GM18867 (cell line): ENCODE data around the gene SEPHS2.

ENCODE experiments used
- ATAC-seq: cut with Tn5 transposase; IDR thresholded peaks from one replicate; pipeline ENCODE4 v1.9.1; 2021; ENCODE audit warnings: mild to moderate bottlenecking, moderate library complexity; ENCODE audit not compliant: unreplicated experiment

SEPHS2 gene

DNA sequence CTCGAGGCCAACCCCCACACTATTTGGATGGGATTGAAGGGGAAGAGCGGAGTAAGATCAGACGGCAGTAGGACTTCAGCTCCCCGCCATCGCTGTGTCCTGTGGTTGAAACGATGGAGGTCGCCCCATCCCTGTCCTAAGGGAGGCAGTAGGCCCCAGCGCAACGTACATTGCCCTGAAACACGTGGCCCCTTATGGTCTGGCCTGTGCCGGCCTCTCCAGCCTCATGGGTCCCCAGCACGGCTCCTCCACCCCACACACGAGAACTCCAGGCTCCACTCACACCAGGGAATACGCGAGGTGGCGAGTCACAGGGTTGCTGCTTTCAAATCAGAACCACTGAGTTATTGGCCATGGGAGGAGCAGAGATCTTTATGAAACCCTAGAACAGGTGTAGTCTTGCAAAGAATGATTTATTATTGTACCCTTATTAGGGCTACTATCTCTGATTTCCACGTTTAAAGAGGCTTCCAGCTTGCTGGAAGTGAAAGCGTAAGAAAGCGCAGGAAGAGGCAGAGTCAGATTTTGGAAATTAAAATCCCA, 15.2 kb downstream of the SEPHS2 start:
- no peak for ATAC-seq

DNA sequence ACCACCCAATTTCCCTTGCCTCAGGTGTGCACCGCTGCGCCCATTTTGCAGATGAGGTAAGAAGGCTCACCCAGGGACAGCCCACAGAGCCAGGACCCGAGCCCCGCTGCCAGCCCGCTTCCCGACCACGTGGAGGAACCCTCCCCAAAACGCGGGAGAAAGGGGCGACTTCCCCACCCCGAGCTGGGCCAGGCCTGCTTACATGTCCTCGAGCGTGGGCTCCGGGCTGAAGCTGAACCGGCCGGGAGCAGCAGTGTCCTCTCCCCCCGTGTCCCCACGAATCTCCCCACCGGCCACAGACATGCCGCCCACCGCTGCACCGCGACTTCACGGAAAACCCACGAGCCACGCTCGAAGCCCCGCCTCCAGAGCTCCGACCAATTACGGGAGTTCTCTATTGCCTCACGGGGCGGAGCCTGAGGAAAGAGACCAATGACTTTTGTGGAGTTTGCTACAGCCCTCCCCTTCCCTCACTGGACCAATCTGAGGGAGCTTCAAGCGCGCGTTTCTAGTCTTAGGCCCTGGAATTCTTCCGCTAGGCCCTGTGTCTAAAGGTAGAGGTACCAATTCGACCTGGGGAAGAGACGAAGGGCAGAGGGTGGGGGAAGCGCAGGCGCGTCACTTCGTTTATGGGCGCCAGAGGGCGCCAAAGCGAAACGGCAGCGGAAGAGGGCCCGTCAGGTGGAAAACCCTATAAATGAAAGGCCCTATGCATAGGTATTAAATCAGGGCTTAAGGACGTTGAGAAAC, 15.8 kb downstream of the SEPHS2 start, which contains the start of gene DCTPP1:
Gene DCTPP1 (minus strand): TSS at position 353 of the 750 bp plus-strand sequence. CDS start 50 bp downstream, at position 303.
- ATAC-seq, result peak; percentile 93

DNA sequence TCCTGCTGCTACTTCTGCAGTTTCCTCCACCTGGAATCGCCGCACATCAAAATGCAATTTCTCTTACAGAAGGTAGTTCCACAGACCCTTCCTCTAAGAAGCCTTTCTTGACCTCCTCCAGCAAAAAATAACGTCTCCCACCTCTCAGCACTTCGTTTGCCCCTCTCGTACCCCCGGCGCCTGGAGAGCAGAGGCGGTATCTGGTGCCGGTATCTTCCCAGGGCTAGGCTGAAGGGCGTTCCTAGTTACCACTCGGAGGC, 16.3 kb downstream of the SEPHS2 start:
- no peak for ATAC-seq

GRCh38 chr16:30428055-30428454, 17.6 kb downstream of the SEPHS2 start:
- ATAC-seq, result no peak

DNA sequence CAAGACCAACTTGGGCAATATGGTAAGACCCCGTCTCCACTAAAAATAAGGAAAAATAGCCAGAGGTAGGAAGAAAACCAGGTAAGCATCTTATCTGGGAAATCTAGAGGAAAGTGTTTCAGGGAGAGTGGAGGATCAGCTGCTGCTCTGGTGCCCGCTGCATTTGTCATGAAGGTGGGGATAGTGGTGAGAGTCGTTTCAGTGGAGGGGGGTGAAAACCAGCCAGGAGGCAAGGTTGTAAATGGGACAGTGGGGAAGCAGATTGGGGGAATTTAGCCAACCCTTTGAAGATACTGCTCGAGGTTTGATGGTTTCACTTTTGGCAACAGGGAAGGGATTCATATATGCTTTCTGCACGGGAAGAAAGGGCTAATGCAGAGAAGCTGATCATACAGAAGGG, 24.7 kb downstream of the SEPHS2 start:
- ATAC-seq, result no peak

- no peak for ATAC-seq
Measured at GRCh38 chr16:30418350-30419181, 27.1 kb downstream of the SEPHS2 start.

DNA sequence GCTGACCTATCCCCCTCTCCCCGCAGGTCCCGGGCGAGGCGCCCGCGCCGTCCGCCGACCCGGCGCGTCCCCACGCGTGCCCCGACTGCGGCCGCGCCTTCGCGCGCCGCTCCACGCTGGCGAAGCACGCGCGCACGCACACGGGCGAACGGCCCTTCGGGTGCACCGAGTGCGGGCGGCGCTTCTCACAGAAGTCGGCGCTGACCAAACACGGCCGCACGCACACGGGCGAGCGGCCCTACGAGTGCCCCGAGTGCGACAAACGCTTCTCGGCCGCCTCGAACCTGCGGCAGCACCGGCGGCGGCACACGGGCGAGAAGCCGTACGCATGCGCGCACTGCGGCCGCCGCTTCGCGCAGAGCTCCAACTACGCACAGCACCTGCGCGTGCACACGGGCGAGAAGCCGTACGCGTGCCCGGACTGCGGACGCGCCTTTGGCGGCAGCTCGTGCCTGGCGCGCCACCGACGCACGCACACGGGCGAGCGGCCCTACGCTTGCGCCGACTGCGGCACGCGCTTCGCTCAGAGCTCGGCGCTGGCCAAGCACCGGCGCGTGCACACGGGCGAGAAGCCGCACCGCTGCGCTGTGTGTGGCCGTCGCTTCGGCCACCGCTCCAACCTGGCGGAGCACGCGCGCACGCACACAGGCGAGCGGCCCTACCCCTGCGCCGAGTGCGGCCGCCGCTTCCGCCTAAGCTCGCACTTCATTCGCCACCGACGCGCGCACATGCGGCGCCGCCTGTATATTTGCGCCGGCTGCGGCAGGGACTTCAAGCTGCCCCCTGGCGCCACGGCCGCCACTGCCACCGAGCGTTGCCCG, 27.9 kb downstream of the SEPHS2 start:
- peak; percentile 81 for ATAC-seq

DNA sequence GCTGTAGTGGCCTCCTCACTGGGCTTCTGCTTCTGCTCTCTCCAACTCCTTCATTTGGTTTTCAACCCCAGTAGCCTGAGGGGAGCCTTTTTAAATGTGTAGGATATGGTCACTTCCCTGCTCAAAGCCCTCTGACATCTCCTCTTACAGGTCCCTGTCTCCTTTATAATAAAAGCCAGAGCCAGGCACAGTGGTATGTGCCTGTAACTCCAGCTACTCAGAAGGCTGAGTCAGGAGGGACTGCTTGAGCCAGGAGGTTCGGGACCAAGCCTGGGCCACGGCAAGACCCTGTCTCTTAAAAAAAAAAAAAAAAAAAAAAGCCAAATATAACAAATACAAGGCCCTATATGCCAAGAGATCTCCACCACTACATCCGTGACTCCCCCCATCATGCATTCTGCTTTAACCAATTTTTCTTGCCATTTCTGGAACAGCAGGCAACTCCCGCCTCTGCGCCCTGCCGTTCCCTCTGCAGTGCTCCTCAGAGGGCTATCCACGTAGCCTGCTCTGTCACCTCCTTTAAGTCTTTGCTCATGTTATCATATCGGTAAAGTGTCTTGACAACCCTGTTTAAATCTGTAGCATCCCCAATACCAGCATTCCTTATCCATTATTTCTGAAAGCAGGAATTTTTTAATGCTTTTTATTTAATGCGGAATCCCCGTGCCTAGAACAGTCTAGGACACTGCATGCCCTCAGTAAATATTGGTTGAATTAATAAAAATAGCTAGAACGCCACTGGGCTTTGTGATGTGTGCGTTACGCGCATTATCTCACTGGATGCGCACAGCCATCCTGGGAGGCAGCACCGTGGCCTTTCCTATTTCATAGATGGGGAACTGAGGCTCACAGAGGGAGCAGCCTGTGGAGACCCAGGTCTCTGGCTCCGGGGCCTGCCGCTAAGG, 28.8 kb downstream of the SEPHS2 start:
- ATAC-seq, result no peak

GRCh38 chr16:30416047-30416603, 29.5 kb downstream of the SEPHS2 start:
- ATAC-seq, result no peak

- ATAC-seq, result no peak
Measured at GRCh38 chr16:30414159-30414558, 31.5 kb downstream of the SEPHS2 start.

- no peak for ATAC-seq
Measured at GRCh38 chr16:30413112-30413806, 32.4 kb downstream of the SEPHS2 start.

DNA sequence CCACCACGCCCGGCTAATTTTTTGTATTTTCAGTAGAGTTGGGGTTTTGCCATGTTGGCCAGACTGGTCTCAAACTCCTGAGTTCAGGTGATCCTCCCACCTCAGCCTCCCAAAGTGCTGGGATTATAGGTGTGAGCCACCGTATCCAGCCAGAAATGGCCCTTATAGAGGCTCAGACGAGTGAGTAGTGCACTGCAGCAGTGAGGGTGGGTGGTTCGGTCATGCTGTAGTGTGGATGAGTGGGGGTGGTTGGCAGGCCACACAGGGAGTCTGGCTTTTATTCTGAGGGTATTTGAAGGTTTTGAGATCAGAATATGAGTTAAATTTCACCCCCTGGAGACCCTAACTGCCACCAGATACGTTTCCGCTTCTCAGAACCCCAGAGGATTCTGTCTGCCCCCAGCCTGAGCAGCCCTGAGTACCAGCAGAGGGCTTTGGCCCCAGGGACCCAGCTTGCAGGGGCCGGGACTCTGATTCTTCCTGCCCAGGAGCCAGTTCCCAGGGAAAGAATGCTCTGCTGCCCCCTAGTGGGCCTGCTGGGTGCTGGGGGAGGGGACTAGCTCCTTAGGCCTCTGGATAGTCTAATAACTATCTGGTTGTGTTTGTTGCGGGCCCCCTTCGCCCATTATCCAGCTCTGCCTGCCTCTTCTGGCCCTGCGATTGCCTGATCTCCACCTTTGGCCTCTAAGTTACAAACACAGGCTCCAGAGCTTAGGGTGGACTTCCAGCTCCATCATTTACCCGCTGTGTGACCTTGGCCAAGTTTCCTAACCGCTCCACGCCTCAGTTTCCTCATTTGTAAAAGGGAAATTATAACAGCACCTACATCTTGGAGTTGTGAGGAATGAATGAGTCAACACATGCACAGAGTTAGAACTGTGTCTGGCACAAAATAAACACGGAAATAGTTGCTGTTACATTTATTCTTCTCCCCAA, 36.3 kb downstream of the SEPHS2 start:
- peak; percentile 46 for ATAC-seq

GRCh38 chr16:30407804-30408534, 37.7 kb downstream of the SEPHS2 start:
- ATAC-seq, result no peak

DNA sequence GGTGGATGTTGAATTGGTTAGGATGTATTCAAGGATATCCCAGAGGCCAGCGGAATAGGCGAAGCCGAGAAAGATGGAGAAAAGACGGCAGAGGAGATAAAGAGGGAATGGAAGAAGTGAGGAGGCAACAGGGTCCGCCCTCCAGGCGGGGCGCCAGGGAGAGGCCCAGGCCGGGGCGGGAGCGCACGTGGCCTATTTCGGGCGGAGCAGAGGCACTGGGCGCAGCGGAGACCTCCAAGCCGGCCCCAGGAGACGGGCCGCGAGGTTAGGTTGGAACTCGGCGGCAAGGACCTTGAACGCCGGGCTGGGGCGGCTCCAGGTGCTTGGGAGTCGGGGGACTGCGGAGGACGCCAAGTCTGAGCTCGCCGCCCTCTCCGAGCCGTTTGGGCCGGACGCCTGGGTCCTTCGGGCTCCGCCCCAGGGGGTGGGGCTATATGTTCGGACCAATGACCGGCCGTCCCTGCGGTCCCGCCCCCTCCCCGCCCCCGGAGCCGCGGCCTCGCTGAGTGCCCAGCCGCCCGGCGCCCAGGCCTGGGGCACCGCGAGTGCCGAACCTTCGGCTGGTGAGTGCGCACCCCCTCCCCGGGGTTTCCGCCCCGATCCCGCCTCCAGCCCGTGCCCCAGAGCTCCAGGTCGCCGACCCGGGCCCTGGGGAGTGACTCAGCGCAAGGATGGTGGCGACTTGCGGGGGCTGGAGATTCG, 38.4 kb downstream of the SEPHS2 start, which contains the start of gene ZNF771:
Gene ZNF771 (plus strand): TSS at position 505 of the 702 bp plus-strand sequence. CDS start 448 bp downstream, outside the sequence.
- peak; percentile 71 for ATAC-seq

GRCh38 chr16:30406795-30407101, 38.9 kb downstream of the SEPHS2 start:
- ATAC-seq, result peak; percentile 7

DNA sequence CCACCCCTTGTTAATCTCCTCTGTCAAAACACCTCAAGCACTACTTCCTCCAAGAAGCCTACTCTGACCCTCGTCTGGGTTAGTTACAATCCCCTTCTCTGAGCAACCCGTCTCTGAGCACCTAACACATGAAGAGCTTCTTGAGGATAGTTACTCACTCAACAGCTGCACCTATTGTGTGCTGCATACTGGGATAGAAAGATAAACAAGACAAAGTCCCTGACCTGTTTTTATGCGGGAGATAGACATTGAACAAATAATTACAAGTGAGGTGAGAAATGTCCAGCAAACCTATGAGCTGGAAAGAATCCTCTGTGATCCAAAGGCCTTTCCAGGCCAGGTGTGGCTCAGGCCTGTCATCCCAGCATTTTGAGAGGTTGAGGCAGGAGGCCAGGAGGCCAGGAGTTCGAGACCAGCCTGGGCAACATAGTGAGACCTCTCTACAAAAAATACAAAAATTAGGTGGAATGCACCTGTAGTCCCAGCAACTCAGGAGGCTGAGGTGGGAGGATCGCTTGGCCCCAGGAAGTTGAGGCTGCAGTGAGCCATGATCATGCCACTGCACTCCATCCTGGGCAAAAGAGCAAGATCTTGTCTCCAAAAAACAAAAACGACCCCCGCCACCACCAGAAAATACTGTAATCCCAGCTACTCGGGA, 43.8 kb downstream of the SEPHS2 start:
- ATAC-seq, result no peak
